HL-60 (cell line): ENCODE data around the gene PC.
"Not testable (repeated sequence)": the region's sequence is repeated elsewhere in the genome, so short reads cannot be mapped to it uniquely, and the experiment has no call there.

Experiments used
- CTCF ChIP-seq: IDR thresholded peaks from one replicate; pipeline ENCODE4 v1.5.1; 2011; ENCODE audit warnings: low read length, control low read depth, inconsistent platforms; ENCODE audit not compliant: insufficient read depth
- REST ChIP-seq: IDR thresholded peaks from 2 replicates; pipeline ENCODE4 v1.6.1; 2012; ENCODE audit warnings: low read depth; ENCODE audit not compliant: insufficient replicate concordance
- SPI1 ChIP-seq: IDR thresholded peaks from 2 replicates; pipeline ENCODE4 v1.6.1; 2012; ENCODE audit warnings: low read depth, mild to moderate bottlenecking, borderline replicate concordance

DNA sequence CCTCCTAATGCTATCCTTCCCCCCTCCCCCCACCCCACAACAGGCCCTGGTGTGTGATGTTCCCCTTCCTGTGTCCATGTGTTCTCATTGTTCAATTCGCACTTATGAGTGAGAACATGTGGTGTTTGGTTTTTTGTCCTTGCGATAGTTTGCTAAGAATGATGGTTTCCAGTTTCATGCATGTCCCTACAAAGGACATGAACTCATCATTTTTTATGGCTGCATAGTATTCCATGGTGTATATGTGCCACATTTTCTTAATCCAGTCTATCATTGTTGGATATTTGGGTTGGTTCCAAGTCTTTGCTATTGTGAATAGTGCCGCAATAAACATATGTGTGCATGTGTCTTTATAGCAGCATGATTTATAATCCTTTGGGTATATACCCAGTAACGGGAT lies 133.6 kb downstream of the PC start:
- TF ChIP-seq CTCF, REST, SPI1: not testable (repeated sequence)
